ENCODE results near the gene PARD6B.

Gene PARD6B

GRCh38 chr20:50784464-50784863 is 53.1 kb downstream of the PARD6B start:
- Histone ChIP-seq H3K9me2 (replicated peaks; ENCODE audit: low read depth, low read length) (no peaks in the 10 kb centered on the region), H2AFZ (ENCODE audit: low read length) (no peak overlapping the region), H3K4me2 (ENCODE audit: low read depth, low read length, poor library complexity, severe bottlenecking) (no peak overlapping the region), H3K36me3 (ENCODE audit: insufficient read depth, low read length) (no peaks in the 10 kb centered on the region), H3K4me1 (ENCODE audit: insufficient read depth, low read length, poor library complexity, severe bottlenecking) (no peaks in the 10 kb centered on the region), H4K20me1 (ENCODE audit: insufficient read depth, low read length, poor library complexity, severe bottlenecking) (no peaks in the 10 kb centered on the region), H3K4me3 (ENCODE audit: low read length, poor library complexity, severe bottlenecking) (no peak overlapping the region), H3F3A (ENCODE audit: low read depth) (no peaks in the 10 kb centered on the region), H3K79me2 (ENCODE audit: insufficient read depth, low read length) (no peaks in the 10 kb centered on the region), H3K9me3 (ENCODE audit: insufficient read depth, low read depth, low read length) (no peaks in the 10 kb centered on the region), H3K9ac (ENCODE audit: low read depth, low read length, poor library complexity, severe bottlenecking) (no peak overlapping the region), H3K27me3 (ENCODE audit: insufficient read depth, low read length, poor library complexity, severe bottlenecking) (no peaks in the 10 kb centered on the region)
- no peak for TF ChIP-seq EZH2phosphoT487 (IDR thresholded peaks at IDR 0.05; ENCODE audit: borderline replicate concordance)
- TF ChIP-seq, protein P1, sequence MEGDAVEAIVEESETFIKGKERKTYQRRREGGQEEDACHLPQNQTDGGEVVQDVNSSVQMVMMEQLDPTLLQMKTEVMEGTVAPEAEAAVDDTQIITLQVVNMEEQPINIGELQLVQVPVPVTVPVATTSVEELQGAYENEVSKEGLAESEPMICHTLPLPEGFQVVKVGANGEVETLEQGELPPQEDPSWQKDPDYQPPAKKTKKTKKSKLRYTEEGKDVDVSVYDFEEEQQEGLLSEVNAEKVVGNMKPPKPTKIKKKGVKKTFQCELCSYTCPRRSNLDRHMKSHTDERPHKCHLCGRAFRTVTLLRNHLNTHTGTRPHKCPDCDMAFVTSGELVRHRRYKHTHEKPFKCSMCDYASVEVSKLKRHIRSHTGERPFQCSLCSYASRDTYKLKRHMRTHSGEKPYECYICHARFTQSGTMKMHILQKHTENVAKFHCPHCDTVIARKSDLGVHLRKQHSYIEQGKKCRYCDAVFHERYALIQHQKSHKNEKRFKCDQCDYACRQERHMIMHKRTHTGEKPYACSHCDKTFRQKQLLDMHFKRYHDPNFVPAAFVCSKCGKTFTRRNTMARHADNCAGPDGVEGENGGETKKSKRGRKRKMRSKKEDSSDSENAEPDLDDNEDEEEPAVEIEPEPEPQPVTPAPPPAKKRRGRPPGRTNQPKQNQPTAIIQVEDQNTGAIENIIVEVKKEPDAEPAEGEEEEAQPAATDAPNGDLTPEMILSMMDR (conservative IDR thresholded peaks at IDR 0.05; ENCODE audit: low read length) = no peak

DNA sequence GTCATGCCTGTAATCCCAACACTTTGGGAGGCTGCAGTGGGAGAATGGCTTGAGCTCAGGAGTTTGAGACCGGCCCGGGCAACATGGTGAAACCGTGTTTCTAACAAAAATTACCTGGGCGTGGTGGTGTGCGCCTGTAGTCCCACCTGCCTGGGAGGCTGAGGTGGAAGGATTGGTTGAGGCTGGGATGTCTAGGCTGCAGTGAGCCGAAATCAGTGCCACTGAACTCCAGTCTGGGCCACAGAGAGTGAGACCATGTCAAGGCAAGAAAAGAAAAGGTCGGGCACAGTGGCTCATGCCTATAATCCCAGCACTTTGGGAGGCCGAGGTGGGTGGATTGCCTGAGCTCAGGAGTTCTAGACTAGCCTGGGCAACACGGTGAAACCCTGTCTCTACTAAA is 55.3 kb downstream of the PARD6B start:
- H3K27me3 ChIP-seq (ENCODE audit: insufficient read depth, low read length, poor library complexity, severe bottlenecking) = no peaks in the 10 kb centered on the region

DNA sequence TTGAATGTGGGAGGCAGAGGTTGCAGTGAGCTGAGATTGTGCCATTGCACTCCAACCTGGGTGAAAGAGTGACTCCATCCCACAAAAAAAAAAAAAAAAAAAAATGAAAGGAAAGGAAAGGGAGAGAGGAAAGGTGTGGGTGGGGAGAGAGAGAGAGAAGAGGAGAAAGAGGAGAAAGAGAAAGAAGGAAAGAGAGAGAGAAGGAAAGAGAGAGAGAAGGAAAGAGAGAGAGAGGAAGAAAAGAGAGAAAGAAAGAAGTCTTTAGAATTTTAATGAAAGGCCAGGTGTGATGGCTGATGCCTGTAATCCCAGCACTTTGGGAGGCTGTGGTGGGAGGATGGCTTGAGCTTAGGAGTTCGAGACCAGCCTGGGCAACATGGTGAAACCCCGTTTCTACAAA is 55.8 kb downstream of the PARD6B start:
- Histone ChIP-seq H3K4me3 (ENCODE audit: low read length, poor library complexity, severe bottlenecking) (no peak overlapping the region), H3K79me2 (ENCODE audit: insufficient read depth, low read length) (no peaks in the 10 kb centered on the region), H3K27me3 (ENCODE audit: insufficient read depth, low read length, poor library complexity, severe bottlenecking) (no peaks in the 10 kb centered on the region), H4K20me1 (ENCODE audit: insufficient read depth, low read length, poor library complexity, severe bottlenecking) (no peaks in the 10 kb centered on the region), H3K4me1 (ENCODE audit: insufficient read depth, low read length, poor library complexity, severe bottlenecking) (peaks cover 4% of the 10 kb centered on the region), H2AFZ (ENCODE audit: low read length) (no peak overlapping the region), H3K4me2 (ENCODE audit: low read depth, low read length, poor library complexity, severe bottlenecking) (no peak overlapping the region), H3K9me3 (ENCODE audit: insufficient read depth, low read depth, low read length) (no peaks in the 10 kb centered on the region), H3F3A (ENCODE audit: low read depth) (no peaks in the 10 kb centered on the region), H3K9ac (ENCODE audit: low read depth, low read length, poor library complexity, severe bottlenecking) (no peak overlapping the region), H3K9me2 (replicated peaks; ENCODE audit: low read depth, low read length) (no peaks in the 10 kb centered on the region), H3K36me3 (ENCODE audit: insufficient read depth, low read length) (no peaks in the 10 kb centered on the region)
- TF ChIP-seq EZH2phosphoT487 (IDR thresholded peaks at IDR 0.05; ENCODE audit: borderline replicate concordance) = no peak
- TF ChIP-seq, protein P1 (conservative IDR thresholded peaks at IDR 0.05; ENCODE audit: low read length) = no peak

More for the DNA sequence above, 55.3 kb downstream of the PARD6B start:
- Histone ChIP-seq H3K4me2 (ENCODE audit: low read depth, low read length, poor library complexity, severe bottlenecking) (no peak overlapping the region), H3K79me2 (ENCODE audit: insufficient read depth, low read length) (no peaks in the 10 kb centered on the region), H4K20me1 (ENCODE audit: insufficient read depth, low read length, poor library complexity, severe bottlenecking) (no peaks in the 10 kb centered on the region), H3K36me3 (ENCODE audit: insufficient read depth, low read length) (no peaks in the 10 kb centered on the region), H3F3A (ENCODE audit: low read depth) (no peaks in the 10 kb centered on the region), H3K9me2 (replicated peaks; ENCODE audit: low read depth, low read length) (no peaks in the 10 kb centered on the region), H3K4me1 (ENCODE audit: insufficient read depth, low read length, poor library complexity, severe bottlenecking) (peaks cover 4% of the 10 kb centered on the region), H2AFZ (ENCODE audit: low read length) (no peak overlapping the region), H3K9ac (ENCODE audit: low read depth, low read length, poor library complexity, severe bottlenecking) (no peak overlapping the region), H3K4me3 (ENCODE audit: low read length, poor library complexity, severe bottlenecking) (no peak overlapping the region), H3K9me3 (ENCODE audit: insufficient read depth, low read depth, low read length) (no peaks in the 10 kb centered on the region)
- TF ChIP-seq EZH2phosphoT487 (IDR thresholded peaks at IDR 0.05; ENCODE audit: borderline replicate concordance) = no peak
- TF ChIP-seq, protein P1 (conservative IDR thresholded peaks at IDR 0.05; ENCODE audit: low read length) = no peak

All from Loucy (cell line).